Epidermal melanocyte (primary cell): Measurements from ENCODE around the gene BPIFA1.

ENCODE experiments used
- DNase-seq: peaks from one replicate; pipeline ENCODE4 v3.0.0; 2011; ENCODE audit warnings: low spot score; ENCODE audit not compliant: insufficient read length

BPIFA1 gene

DNA sequence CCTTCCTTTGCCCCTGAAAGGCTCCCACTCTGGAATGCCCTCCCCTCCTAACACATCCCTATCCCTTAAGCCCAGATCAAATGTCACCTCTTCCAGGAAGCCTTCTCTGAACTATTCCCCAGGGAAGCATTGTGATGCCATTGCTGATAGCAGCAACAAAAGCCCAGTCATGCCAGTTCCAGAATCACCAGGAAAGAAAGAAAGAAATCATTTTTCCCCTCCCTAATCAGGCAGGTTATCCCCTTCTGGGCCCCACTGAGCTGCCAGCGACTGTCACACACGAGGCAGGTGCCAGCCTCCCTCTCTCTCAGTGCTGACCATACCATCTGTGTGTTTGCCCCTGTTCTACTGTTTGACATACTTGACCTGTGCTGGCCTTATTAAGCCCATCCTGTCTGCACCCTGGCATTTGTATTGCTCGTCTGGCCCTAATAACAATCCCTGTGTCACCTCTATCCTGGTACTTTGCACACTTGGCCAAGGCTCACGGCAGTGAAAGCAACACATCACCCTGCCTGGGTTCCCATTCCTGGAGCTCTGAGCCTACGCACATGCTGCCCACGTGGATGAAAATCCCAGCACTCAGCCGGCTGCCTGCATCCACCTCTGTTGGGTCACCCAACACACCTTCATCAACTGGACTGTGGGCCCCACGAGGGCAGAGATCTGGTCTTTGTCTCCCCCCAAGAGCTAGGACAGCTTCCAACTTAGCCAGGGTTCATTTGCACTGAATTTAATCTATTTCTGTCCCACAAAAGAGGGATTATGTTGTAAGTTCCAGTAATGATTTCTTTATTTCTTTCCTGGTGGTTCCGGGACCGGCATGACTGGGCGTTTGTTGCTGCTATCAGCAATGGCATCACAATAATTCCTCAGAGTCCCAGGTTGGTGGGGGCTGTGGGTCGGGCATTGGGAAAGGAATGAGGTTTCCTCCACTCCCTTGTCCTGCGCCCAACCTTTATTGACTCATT is 42.0 kb downstream of the BPIFA1 start:
- DNase-seq = no peak

DNA sequence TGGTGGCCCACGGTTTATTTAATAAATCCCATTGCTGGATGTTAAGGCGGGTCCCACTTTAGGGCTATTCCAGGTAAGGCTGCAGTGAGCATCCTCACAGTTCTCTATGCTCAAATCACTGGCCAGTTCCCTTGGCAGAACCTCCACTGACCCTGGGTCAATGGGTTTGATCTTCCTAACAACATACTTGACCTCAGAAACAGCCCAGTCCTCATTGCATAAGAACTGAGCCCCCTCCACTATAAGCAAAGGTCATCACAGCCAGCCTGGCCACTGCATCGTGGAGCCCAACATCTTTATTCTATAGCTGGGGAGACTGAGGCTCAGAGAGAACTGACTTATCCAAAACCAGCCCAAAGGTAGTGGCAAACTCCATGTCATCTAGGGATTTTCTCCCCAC is 42.9 kb downstream of the BPIFA1 start:
- DNase-seq = no peak

DNA sequence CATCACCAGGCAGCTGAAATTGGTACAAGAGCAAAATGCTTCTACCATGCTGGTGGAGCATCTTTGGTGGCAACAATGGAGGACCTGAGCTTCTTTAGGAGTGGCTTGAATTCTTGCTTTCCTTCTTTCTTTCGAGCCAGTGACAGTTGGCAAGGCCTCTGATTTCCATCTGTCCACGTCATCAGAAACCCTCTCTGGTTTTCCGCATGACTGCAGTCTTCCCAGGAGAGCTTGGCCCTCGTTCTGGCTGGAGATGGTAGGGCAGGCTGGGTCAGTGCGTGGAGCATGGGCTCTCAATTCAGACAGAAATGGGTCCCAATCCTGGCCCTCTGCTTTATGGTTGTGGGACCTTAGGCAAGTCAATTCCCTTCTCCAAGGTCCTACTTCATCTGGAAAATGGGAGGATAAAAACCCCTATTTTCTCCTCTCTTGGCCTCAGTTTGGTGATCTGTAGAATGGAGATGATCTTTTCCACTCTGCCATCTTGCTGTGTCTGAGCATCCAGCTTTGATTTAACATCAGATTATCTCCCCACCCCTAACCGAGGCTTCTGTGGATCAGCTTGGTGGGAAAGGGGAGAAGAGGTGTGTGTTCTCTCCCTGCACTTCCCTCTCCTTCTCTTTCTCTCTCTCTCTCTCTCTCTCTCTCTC is 43.6 kb downstream of the BPIFA1 start:
- DNase-seq = no peak

DNA sequence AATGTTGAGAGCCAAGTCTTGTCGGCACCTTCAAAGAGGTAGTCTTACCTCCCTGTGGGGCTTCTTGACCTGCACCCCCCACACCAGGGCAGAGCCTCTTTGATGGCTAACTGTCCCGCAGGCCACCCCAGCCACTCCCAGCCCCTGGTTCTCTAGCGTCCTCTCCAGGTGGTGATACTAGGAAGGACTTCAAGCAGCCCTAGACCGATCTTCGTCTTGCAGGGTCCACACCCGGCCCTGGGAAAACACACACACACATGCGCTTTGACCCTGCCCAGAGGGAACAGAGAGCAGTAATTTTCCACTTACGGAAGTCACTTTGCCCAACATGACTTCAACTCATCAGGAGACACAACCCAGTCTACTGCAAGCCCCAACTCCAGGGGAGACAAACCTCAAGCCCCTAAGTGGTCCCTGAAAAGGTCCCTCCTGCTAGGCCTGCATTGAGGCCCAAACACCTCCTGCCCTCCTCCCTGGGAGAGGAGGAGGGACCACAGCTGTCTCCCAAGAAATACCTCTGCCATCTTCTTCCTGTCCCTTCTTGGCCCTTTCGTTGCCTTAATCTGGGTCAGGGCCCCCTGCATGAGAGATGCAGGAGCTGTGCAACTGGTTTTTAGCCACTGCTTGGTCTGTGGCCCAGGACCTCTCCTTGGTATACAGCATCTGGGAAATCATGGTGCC is 44.3 kb downstream of the BPIFA1 start:
- no peak for DNase-seq

DNA sequence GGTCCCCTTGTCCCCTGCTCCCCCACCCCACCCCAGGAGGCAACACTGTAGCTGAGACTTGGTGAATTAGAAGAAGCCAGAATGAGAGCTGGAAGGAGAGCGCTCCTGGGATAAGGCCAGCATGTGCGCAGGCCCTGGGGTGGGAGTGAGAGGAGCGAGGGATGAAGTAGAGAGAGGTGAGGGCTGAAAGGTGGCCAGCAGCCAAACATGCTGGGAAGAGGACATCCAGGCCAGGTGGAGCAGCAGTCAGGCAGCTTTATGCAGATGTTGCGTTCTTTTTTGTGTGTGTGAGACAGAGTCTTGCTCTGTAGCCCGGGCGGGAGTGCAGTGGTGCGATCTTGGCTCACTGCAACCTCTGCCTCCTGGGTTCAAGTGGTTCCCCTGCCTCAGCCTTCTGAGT is 45.0 kb downstream of the BPIFA1 start:
- DNase-seq = no peak

DNA sequence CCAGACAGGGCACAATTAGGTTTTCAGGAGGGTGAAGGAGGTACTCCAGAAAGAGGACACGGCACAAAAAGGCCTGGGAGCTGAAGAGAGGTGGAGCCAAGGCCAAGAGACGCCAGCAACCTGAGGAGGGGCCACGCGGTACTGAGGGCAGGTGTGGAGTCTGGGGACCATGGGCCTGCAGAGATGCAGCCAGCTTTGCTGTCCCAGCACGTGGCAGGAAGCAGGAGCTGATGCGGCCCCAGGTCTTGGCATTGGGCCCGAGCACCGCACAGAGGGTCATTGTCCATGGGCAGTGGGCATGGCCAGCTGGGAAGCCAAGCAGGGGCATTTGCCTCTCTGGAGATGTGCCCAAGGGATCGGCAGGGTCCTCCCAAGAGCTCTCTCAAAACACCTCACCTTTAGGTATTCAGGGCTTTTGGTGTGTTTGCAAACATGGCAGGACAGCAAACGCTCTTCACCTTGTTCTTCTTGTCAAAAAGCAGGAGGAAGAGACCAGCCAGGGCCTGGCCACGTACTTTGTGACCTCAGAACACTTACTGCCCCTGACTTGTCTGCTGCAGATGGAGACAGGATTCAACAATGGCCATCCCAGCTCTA is 45.9 kb downstream of the BPIFA1 start:
- DNase-seq = peak; percentile 51

DNA sequence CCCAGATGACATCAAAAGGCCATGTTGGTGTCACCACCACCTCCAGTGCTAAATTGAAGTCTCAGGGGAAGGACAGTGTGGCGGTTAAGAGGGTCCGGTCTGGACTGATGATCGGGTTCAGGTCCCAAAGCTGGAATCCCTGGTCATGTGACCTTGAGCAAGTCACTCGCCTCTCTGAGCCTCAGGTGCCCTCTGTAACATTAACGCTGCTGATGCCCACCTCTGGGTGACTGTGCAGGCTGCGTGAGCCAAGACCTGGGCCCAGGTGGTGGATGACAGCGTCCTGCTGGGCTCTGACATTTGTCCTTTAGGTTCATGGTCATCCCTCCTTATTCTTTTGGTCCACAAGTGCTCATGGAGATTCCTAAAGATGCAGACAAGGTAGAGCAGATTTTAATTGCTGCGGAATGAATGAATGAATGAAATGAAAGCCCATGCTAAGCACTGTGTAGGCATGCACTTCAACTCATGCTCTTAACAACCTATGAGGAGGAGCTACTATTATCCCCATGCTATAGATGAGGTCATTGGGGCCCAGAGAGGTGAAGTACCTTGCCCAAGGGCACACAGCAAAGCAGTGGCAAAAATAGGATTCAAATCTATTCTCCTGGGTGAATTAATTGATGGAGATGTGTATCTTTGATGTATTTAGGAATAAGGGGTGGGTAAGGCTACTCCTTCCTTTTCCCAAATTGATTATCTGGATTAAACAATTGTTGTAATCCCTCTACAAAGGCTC is 46.6 kb downstream of the BPIFA1 start:
- no peak for DNase-seq

DNA sequence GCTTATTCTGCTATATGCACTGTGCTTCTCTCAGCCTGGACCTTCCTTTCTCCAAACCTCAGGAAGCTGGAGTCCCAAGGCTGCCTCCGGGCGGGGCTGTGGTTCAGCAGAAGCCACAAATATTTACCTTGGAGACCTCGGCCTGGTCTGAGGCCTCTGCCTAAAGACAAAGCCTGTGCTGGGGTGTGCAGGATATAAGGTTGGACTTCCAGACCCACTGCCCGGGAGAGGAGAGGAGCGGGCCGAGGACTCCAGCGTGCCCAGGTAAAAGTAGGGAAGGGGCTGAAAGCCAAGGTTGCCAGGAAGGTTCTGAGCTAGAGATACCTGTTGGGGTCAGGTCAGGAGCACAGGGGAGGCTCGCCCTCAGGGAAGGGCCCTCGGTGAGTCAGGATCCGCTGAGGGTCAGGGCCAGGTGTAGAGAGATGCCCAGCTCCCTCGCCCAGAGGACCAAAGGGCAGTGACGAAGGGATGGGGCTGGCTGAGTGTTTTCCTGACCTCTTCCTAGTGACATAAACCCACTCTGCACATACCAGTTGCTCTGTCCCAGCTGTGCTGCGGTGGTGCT is 47.3 kb downstream of the BPIFA1 start, which contains the start of gene BPIFB1:
BPIFB1 (plus strand) TSS at position 224 of the 565 bp plus-strand sequence. CDS start 2,860 bp downstream, outside the sequence.
- DNase-seq = no peak

DNA sequence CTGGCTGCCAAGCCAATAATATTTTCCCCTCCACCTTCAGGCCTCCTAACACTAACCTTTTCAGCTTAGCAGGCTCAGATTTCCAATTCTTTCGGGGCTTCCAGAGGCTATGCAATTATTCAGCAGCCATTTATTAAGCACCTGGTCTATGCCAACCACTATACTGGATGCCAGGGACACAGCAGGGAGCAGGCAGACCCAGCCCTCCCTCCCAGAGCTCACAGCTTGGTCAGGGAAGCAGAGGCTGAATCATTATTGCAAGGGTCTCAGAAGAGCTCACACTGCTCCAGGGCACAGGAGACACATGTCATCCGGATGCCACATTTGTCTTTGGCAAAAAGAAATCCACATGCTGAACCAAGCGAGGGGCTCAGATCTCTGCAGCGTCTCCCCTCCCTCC is 48.5 kb downstream of the BPIFA1 start:
- no peak for DNase-seq

DNA sequence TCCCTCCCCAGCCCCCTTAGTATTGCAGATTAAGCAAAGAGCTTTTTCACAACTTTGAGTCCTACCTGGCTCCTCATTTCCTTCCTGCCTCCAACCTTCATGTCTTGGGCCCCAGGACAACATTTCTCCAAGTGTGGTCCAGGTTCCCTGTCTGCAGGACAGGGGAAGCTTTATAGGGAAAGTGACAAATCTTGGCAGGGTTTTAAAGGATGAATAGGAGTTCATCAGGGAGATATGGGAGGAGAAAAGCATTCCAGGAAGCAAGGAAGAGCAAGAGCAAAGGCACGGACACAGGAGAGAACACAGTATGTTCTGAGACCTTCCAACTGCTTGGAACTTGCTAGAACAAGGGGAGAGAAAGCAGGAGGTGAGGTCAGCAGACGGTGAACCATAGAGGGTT is 49.1 kb downstream of the BPIFA1 start:
- DNase-seq = no peak

DNA sequence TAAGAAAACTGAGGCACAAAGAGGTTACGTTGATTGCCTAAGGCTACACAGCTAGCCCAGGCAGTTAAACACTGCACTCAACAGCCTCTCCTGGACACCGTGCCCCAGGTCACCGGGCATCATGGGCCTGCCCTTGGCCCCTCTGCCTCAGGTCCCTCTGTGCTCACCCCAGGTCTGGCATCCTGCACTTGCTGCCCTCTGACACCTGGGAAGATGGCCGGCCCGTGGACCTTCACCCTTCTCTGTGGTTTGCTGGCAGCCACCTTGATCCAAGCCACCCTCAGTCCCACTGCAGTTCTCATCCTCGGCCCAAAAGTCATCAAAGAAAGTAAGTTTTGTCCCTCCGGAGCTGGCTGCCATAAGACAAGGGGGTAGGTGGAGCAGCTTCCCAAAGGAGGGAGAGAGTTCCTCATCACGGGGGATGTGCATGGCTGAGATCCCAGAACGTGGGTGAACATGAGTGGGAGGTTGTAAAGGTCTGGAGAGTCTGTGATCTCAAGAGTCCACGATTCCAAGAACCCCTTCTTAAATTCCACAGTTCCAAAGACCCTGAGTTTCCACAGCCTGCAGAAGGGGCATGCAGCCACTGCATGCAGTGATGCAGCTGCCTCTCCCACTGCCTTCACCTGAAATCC is 50.2 kb downstream of the BPIFA1 start:
- DNase-seq = no peak

DNA sequence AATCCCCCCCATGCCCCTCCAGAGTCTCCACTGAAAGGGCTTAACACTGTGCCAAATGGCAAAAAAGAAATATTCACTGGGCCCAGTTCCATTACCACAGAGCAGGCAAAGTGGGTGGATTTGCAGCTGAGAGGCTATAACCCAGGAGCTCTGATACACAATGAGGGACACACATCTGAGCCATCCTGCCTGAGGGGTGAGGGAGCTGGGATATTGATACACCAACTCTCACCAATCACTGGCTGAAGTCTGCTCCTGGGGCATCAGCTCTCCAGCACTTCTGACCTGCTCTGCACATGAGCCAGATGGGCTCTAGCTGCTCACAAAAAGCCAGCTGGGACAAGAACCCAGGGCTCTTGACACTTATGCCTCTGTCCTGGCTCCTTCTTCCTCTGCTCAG is 52.1 kb downstream of the BPIFA1 start:
- no peak for DNase-seq

DNA sequence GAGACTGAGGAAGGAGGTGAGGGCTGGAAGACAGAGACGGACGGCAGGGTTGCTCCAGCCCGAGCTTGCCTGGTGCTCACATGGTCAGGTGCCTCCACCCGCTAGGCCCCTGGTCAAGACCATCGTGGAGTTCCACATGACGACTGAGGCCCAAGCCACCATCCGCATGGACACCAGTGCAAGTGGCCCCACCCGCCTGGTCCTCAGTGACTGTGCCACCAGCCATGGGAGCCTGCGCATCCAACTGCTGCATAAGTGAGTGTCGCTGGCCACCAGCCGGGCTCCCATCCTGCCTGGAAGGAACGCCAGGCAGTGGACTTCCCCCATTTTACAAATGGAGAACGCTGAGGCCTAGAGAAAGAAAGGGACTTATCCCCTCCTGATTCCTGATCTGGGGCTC is 55.1 kb downstream of the BPIFA1 start:
- no peak for DNase-seq

DNA sequence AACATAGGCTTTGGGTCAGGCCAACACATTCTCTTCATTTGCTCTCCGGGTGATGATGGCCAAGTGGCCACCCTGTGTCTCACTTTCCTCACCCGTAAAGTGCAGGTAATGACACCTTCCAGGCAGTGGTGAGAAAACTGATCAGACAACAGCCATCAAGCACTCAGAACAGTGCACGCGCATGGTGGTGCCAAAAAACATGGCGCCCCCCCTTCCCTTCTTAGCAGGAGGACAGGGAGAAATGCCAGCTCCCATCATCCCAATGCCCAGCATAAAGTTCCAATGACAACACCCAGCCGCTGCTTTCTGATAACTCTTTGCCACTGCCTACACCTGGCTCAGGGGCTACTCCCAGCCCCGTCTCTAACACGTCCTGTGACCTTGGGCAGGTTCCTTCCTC is 55.6 kb downstream of the BPIFA1 start:
- no peak for DNase-seq

DNA sequence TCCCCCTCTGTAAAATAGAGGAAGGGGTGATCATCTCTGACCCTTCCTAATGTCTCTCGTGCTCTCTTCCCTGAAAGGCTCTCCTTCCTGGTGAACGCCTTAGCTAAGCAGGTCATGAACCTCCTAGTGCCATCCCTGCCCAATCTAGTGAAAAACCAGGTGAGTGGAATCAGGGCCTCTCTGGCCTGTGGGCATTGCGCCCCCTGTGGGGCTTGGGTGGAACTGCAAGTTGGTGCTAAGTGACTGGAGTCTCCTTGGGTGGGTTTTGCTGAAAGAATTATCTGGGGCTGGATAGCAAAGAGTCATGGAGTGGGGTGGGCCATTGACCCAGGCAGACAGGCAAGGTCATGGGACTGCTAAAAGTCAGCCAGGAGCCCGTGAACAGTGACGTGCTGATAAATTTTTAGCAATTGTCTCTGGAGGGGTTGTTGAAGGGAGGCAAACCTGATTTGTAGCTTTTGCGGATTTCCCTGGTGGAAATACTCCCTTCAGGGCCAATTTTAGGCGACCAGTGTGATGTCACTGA is 56.1 kb downstream of the BPIFA1 start:
- no peak for DNase-seq
